SH-SY5Y (cell line): ENCODE results near the gene MYO1F.

Source experiments
- GATA2 ChIP-seq: IDR thresholded peaks from 2 replicates; pipeline ENCODE4 v1.6.1; 2011; ENCODE audit warnings: mild to moderate bottlenecking, low read depth, low read length
- GATA3 ChIP-seq: IDR thresholded peaks from 2 replicates; pipeline ENCODE4 v1.6.1; 2011; ENCODE audit warnings: low read depth, mild to moderate bottlenecking, low read length, moderate library complexity

The MYO1F gene

DNA sequence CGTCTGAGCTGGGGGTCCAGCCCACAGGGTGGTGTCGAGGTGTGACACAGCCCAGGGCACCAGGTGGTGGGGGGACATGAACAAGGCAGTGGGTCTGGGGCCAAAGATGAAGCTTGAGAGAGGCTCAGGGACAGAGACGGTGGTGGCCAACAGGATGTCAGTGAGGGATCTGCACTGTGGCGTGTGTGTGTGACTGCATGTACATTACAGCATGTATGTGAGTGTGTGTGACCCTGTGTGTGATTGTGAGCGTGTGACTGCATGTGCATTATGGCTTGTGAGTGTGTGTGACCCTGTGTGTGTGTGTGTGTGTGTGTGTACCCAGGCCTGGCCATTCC is 31.7 kb upstream of the MYO1F start:
- TF ChIP-seq GATA3 (no peak), GATA2 (no peak)

DNA sequence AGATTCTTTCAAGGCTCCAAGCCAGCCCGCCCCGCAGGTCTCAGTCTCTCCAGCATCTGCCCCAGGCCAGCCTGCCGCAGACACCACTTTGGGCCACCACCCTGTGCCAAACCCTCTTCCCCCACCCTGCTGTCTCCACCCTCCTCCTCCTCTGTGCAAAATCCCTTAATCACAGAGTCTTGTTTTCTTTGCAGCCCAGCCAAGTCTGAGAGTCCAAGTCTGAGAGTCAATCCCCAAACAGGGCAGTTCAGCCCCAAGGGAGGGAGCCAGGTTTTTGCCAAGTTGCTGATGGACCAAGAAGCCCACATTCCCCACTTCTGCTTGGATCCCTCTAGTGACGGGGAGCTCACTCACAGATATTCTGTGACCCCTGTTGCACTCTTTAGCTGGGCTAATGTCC is 30.1 kb upstream of the MYO1F start:
- TF ChIP-seq GATA3 (no peak), GATA2 (no peak)

DNA sequence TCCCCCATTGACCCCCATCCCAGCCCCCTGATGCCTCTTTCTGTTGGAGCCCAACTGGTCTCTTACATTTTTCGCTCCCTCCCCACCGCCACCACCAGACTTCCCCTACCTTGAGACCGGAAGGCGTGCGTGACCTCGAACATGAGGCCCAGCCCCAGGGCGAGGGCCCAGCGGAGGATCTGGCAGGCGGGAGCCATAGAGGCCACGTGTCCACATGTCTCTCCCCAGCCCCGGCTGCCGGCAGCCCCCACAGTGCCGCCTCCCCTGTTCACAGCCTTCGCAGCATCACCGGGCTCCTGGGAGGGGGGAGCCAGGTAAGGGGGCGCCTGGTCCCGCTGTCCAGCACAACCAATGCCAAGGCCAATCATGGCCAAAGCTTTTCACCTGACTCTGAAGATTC is 28.3 kb upstream of the MYO1F start:
- no peak for TF ChIP-seq GATA2
- no peak for TF ChIP-seq GATA3

DNA sequence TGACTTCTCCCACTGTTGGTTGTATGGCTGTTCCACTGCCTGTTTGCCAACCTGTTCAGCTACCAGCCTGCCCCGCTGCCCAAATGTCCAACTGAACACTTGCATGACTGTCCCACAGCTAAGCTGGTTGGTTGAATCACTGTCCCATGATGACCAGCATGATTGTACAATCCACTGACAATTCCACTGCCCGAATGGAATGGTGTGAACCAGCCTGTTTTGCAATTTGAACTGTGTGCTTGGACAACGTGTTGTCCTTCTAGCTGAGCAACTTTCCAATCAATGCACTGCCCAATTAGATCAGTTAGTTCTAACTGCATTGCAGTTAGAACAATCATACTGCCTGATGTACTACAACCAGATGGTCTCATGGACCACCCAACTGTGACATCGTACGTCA is 24.6 kb upstream of the MYO1F start:
- TF ChIP-seq GATA3 (no peak), GATA2 (no peak)

DNA sequence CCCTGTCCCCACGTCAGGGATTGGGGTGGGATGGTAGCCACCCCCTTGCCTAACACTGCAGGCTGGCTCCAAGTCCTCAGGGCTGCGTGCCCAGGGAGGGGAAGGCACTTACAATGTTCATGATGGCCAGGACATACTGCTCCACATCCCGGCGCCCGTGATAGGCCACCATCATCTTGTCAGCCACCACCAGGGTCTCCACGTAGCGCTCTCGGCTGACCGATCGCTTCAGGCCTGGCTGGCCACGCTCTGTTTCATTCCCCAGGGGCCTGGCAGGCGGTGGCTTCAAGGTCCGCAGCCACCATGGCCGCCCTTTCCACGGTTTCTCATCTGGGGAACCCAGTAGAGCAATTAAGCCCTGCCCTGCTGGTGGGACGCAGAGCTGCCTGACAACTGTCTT is 23.6 kb upstream of the MYO1F start:
- TF ChIP-seq GATA2 (no peak), GATA3 (no peak)

DNA sequence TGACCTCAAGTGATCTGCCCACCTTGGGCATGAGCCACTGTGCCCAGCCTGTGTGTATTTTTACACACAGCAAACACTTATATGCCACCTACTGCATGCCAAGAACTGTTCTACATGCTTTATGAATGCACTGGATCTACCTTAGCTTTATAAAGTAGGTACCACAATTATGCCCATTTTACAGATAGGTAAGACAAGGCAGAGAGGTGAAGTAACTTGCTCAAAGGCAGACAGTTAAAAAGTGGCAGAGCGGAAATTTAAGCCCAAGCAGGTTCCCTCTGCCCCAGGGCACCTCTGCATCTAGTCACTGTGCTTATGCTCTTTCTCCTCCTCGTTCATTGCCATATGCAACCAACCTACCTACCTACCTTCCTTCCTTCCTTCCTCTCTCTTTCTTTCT is 22.8 kb upstream of the MYO1F start:
- TF ChIP-seq GATA2 (no peak), GATA3 (no peak)

DNA sequence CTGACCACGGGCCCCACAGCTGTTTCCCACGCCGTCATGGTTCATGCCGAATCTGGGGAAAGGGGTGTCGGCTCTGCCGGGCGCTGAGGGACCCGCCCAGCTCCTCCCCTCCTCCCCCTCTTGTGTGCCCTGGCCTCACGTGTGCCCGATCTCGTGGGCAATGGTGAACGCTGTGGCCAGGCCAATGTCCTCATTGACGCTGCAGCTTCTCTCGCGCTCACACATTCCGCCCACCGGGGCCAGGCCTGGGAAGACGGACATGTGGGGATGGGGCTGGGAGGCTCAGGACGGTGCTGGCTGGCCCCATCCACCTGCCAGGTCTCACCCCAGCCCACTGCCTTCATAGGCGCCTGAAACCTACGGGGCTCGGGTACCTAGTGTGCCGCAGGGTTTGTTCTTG is 18.9 kb upstream of the MYO1F start:
- TF ChIP-seq GATA3 (no peak), GATA2 (no peak)

DNA sequence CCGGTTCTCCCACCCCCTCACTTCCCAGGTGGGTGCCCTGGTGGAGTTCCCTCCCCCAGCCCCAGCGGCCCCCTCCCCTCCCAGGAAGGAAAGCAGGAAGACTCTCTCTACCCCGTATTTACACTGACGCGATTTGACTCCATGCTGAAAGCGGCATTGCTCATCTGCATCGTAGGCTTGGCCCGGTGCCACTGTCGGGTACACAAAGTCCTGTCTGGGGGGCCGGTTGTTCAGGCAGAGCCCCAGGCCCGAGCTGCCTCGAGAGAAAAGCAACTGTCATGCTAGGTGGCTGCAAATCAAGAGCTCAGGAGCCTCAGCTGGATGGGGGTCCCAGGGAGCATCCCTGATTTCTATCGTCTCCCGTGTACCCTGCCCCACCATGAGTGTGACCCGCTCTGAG is 18.4 kb upstream of the MYO1F start:
- no peak for TF ChIP-seq GATA2
- TF ChIP-seq GATA3 = no peak

DNA sequence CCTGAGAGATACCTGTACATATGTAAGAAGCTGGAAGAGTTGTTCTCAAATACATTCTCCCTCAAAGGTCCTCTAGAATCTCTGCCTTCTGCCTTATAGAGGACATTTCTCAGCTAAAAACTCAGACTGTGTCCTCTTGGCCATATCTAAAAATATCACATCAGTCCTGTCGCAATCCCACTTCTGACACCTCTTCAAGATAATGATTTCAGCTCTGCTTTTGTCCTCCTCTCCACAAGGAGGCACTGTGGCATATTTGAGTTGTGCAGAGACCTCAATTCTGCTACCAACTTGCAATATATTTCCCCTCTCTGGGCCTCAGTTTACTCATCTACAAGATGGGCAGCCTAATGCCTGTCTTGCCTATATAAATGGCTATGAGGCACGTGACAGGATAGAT is 16.7 kb upstream of the MYO1F start:
- TF ChIP-seq GATA2 (no peak), GATA3 (no peak)

DNA sequence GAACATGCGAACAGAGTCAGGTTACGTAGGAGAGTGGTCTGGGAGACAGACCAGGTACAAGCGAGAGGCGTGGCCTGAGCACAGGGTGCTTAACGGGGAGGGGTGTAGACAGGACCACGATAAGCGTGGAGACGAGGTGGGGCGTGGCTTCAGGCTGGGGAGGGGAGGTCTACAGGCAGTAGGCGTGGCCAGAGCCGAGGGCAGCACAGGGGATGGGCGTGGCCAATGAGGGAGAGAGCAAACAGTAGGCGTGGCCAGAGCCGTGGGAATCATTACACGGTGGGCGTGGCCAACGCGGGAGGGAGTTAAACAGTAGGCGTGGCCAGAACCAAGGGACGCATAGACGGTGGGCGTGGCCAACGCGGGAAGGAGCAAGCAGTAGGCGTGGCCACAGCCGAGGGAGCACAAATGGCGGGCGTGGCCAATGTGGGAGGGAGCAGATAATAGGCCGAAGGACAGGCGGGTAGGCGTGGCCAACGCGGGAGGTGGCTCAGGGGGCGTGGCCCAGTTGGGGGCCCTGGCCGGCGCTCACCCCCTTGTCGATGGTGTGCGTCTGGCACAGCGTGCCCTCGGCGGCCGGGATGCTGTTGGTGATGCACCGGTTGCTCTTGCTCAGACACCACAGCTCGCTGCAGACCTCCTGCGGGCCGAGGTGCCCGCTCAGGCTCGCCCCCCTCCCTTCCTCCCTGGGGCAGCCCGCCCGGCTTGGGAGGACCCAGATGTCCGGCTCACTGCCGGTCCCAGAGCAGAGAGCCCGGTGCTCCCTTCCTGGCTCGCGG is 15.2 kb upstream of the MYO1F start:
- no peak for TF ChIP-seq GATA3
- TF ChIP-seq GATA2 = 0 out of 2 replicates have a peak, but pooled peaks have one; percentile 19

DNA sequence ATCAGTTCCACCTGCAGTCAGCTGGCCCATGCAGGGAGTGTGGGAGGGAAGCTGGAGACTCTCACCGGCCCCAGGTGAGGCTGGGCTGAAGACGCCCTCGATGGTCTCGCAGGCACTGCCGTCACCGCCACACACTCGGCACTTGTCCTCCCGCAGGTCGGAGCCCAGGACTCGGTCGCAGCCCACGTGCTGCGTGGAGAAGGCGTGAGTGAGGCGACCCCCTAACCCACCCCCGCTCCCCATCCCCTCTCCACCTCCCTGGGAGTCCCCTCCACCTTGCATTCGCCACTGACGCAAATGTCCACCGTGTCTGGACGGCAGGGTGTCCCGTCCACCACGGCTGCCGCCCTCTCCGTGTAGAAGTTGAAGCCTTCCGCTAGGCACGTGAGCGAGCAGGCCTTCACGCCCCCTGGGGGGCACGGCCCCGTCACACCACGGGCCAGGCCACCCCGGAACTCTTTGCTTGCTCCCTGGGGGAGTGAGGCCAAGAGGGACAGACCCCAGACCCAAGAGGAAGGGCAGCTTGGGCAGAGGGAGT is 12.0 kb upstream of the MYO1F start:
- TF ChIP-seq GATA3 = no peak
- no peak for TF ChIP-seq GATA2

DNA sequence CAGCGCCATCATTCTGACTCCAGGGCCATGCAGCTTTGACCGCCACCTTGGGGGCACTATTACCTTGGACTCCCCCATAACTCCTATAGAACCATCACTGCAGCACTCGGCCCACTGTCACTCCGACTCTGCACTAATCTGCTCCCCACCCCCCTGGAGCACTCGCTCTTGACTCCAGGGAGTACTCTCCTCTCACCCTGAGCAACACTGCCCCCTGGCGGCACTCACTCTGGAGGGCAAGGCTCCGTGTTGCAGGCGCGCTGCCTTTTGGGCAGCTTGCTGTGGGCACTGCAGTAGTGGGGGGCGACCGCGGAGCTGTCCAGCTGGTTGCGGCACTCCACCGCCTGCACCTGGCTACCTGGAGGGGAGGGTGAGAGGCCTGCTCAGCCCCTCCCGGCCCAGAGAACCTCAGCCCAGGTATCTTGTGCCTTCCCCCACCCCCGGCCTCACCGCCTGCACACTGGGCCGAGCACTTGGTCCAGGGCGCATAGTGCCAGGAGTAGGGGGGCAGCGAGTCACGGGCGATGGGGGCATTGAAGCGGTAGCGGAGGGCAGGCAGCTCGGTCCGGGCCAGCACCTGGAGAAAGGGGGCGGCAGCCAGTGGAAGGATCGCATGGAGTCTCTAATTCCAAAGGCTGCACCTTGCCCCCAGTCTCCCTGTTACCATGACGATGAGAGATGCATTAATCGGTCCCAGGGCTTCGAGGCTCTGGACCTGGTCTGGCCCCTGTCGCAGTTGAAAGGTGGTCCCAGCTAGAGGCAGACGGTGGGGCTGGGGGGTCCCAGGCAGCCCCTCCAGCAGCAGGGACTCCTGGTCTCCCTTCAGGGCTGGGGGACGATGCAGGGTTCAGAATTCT is 8.9 kb upstream of the MYO1F start:
- TF ChIP-seq GATA2 (no peak), GATA3 (no peak)

DNA sequence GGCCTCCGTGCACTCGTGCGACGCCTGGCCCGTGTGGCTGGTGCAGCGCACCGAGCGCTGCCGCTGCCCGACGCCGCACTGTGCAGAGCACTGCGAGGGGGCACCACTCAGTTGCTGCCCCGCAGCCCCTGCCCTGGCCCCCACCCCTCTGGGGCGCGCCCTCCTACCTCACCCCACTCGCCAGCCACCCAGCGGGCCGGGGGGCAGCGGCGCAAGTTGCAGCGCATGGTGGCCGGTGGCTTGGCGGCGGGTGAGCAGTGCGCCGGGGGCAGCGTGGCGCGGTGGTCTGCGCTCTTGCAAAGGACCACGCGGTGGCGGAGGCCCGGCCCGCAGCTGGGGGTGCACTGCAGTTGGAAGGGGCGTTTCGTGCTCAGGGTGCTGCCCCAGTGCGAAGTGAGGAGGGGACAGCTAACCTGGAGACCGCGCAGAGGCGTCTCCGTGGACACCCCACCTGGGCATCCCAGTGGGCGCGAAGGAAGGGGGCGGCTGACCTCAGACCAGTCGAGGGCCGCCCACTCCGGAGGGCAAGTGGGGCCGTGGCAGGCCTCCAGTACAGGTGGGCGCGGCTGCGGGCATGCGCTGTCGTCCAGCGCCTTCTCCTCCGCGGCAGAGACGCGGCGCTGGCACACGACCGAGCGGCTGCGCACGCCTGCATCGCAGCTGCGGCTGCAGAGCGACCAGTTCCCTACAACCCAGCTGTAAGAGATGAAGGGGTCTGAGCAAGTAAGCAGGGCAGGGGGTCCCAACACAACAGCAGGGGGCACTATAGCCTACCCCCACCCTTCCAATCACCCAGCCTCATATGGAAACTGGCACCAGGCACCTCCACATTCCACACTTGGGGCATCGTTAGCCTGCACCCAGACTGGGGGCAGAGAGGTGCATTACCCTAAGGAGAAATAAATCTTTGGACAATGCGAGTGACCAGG is 8.0 kb upstream of the MYO1F start:
- TF ChIP-seq GATA2 (no peak), GATA3 (no peak)

DNA sequence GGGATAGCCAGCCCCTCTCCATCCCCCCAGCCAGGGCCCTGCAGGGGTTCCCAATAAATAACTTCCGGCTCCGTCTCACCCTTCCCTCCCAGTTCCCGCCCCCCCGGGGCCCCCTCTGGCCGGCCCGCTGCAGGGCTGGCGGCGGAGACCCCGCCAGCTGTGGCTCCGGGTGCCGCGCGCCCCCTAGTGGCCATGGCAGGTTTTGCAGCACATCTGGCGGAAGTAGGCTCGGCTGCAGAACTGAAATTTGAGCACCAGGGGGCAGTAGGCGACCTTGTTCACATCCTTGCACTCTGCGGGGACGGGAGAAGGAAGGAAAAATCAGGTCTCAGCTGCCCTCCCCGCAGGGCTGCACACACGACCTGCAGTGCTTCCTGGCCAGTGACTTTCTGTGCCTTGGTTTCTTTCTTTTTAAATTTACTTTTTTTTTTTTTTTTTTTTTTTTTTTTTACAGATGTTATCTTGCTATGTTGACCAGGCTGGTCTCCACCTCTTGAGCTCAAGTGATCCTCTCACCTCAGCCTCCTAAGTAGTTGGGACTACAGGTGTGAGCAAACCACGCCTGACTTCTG is 3.6 kb upstream of the MYO1F start:
- TF ChIP-seq GATA3 (no peak), GATA2 (peak; percentile 62; the same call in 1 of the 2 replicates)
